Stomach (tissue), 9 donors: ENCODE measurements around the gene NCOA6. TPM values are rescaled to one million over a fixed set of nuclear protein-coding genes. Genes with fewer than 3 reads are reported as not detected.

Experiments
- DNase-seq, 2 donors: peaks; one replicate each; pipeline versions ENCODE4 v3.0.0 to v3.0.0-alpha.2; 2013 to 2019
- H3K27ac ChIP-seq, 5 donors: fragments of 200-600 bp in 4 of 5; sonication (generic) in 4 of 5; one replicate each; pipeline ENCODE4 v1.5.1; 2013 to 2019; ENCODE audit warnings: mild to moderate bottlenecking in 1 of 5, moderate library complexity in 1 of 5
- H3K27me3 ChIP-seq, 3 donors: fragments of 200-600 bp; sonication (generic); one replicate each; pipeline ENCODE4 v1.5.1; 2017 to 2019; ENCODE audit warnings: mixed run types in 1 of 3
- H3K36me3 ChIP-seq, 4 donors: fragments of 200-600 bp; sonication (generic); 1 replicate in 3 of 4; 2 replicates in 1 of 4; pipeline ENCODE4 v1.5.1; 2016 to 2019
- H3K4me1 ChIP-seq, 4 donors: fragments of 200-600 bp; sonication (generic); one replicate each; pipeline ENCODE4 v1.5.1; 2016 to 2019
- H3K4me3 ChIP-seq, 4 donors: fragments of 200-600 bp; sonication (generic) in 3 of 4; one replicate each; pipeline ENCODE4 v1.5.1; 2016 to 2019; ENCODE audit warnings: mild to moderate bottlenecking in 1 of 4
- H3K9me3 ChIP-seq, 4 donors: fragments of 200-600 bp; sonication (generic); one replicate each; pipeline ENCODE4 v1.5.1; 2016 to 2019
- CTCF ChIP-seq, 7 experiments: fragments of 450-650 bp in 4 of 7; fragments of 200-600 bp in 3 of 7; sonication (generic) in 3 of 7; IDR thresholded peaks; one replicate each; pipeline ENCODE4 v1.5.1; 2016 to 2019; ENCODE audit warnings: antibody characterized with exemption in 7 of 7, control low read depth in 2 of 7, mild to moderate bottlenecking in 1 of 7
- EP300 ChIP-seq: sonication (generic); formaldehyde crosslinking; IDR thresholded peaks from one replicate; pipeline ENCODE4 v1.6.1; 2017; ENCODE audit warnings: antibody characterized with exemption
- POLR2A ChIP-seq, 4 donors: fragments of 450-650 bp; IDR thresholded peaks; one replicate each; pipeline ENCODE4 v1.6.1; 2016; ENCODE audit warnings: antibody characterized with exemption in 4 of 4, control low read depth in 2 of 4, mild to moderate bottlenecking in 1 of 4, moderate library complexity in 1 of 4
- POLR2AphosphoS5 ChIP-seq, 3 donors: sonication (generic); formaldehyde crosslinking; IDR thresholded peaks; one replicate each; pipeline ENCODE4 v1.6.1; 2016; ENCODE audit warnings: antibody characterized with exemption in 3 of 3
- WGBS, 5 donors: extraction: QIAGEN DNeasy Blood & Tissue Kit in 3 of 5; methylation state at CpG; one replicate each; pipeline versions ENCODE4 v1.1.5 to v1.1.7; 2013 to 2018; 5-methylcytosine and 5-hydroxymethylcytosine counted together
- intact Hi-C: fragments of 100-400 bp; cut with DNase I; formaldehyde crosslinking; loops from one replicate; pipeline ENCODE4 v1.15.1; 2023; ENCODE audit warnings: low total_unique reads
- polyA plus RNA-seq, 3 donors: library from polyadenylated mRNA; stranded (reverse); fragments of 200-250 nt; gene quantifications; one replicate each; pipeline ENCODE4 v1.2.3, GENCODE V29; 2013
- total RNA-seq, 5 donors: library from RNA; depleted of rRNA; stranded (reverse); fragments of >200 nt; gene quantifications; one replicate each; pipeline versions ENCODE4 v1.1.0 to v1.2.3, GENCODE V29; 2014 to 2016
- donor health status: healthy with polysubstance abuse.
- donor health status: Bipolar disorder and iron deficiency.
- donor health status: healthy.

The NCOA6 gene
- total and polyA plus RNA-seq, 8 donors: 9.7 to 63.8 (median 20.7) TPM

GRCh38 chr20:34693414-34693813 lies 132.0 kb downstream of the NCOA6 start:
- Histone ChIP-seq H3K36me3 (no peaks in the 10 kb centered on the region), H3K4me1 (no peaks in the 10 kb centered on the region), H3K4me3 (no peak overlapping the region), H3K27me3 (no peaks in the 10 kb centered on the region), H3K9me3 (no peaks in the 10 kb centered on the region), H3K27ac (no peak overlapping the region)
- intact Hi-C loops: loop anchor here (10.0 kb wide), 1 partner anchor 119 kb away; no protein-coding TSS in a partner anchor
- TF ChIP-seq POLR2A (IDR thresholded peaks at IDR 0.05) (no peak), CTCF (IDR thresholded peaks at IDR 0.05) (no peak), POLR2AphosphoS5 (IDR thresholded peaks at IDR 0.05) (no peak), EP300 (no peak)
- DNase-seq: peak in 1 of 2 donors; percentile 44
- WGBS, 5 donors: 34 to 62% (median 48%) methylated on average over 3 to 4 of the region's 4 CpGs

GRCh38 chr20:34691838-34692237 lies 133.6 kb downstream of the NCOA6 start:
- TF ChIP-seq EP300: no peak
- no peak for TF ChIP-seq CTCF (IDR thresholded peaks at IDR 0.05)
- TF ChIP-seq POLR2AphosphoS5 (IDR thresholded peaks at IDR 0.05): no peak
- no peak for TF ChIP-seq POLR2A (IDR thresholded peaks at IDR 0.05)
- H3K4me3 ChIP-seq: no peak overlapping the region

GRCh38 chr20:34689486-34689885 lies 136.0 kb downstream of the NCOA6 start:
- Histone ChIP-seq H3K4me3 (no peak overlapping the region), H3K4me1 (no peaks in the 10 kb centered on the region), H3K27ac (no peak overlapping the region), H3K27me3 (no peaks in the 10 kb centered on the region), H3K9me3 (no peaks in the 10 kb centered on the region), H3K36me3 (no peaks in the 10 kb centered on the region)
- intact Hi-C loops: no loop called here
- no peak for DNase-seq
- TF ChIP-seq CTCF (IDR thresholded peaks at IDR 0.05) (no peak), EP300 (no peak), POLR2AphosphoS5 (IDR thresholded peaks at IDR 0.05) (no peak), POLR2A (IDR thresholded peaks at IDR 0.05) (no peak)
- 72 to 85% (median 74%) methylated on average over 2 of the region's 2 CpGs for WGBS, 5 donors

More at GRCh38 chr20:34691838-34692237, 133.6 kb downstream of the NCOA6 start:
- intact Hi-C loops: loop anchor here (10.0 kb wide), 1 partner anchor 117 kb away; no protein-coding TSS in a partner anchor
- Histone ChIP-seq H3K36me3 (no peaks in the 10 kb centered on the region), H3K27ac (no peak overlapping the region), H3K27me3 (no peaks in the 10 kb centered on the region), H3K4me1 (no peaks in the 10 kb centered on the region), H3K9me3 (no peaks in the 10 kb centered on the region)
- no peak for DNase-seq
- 79 to 87% (median 83%) methylated on average over 3 of the region's 3 CpGs for WGBS, 5 donors

GRCh38 chr20:34683667-34684066 lies 141.8 kb downstream of the NCOA6 start:
- 81 to 96% (median 91%) methylated on average over 3 of the region's 3 CpGs for WGBS, 5 donors
- Histone ChIP-seq H3K4me3 (no peak overlapping the region), H3K9me3 (no peaks in the 10 kb centered on the region), H3K27ac (no peak overlapping the region), H3K27me3 (no peaks in the 10 kb centered on the region), H3K36me3 (no peaks in the 10 kb centered on the region), H3K4me1 (no peaks in the 10 kb centered on the region)
- intact Hi-C loops: no loop called here
- DNase-seq: no peak
- TF ChIP-seq CTCF (IDR thresholded peaks at IDR 0.05) (no peak), POLR2A (IDR thresholded peaks at IDR 0.05) (no peak), POLR2AphosphoS5 (IDR thresholded peaks at IDR 0.05) (no peak), EP300 (no peak)
